Mononuclear cell (primary cell): ENCODE measurements around the gene EIF5. TPM values are rescaled to one million over a fixed set of nuclear protein-coding genes. Genes with fewer than 3 reads are reported as not detected.

Source experiments
- H3K27me3 ChIP-seq: 2 replicates; pipeline ENCODE4 v1.6.0; 2011; ENCODE audit warnings: low read length, control low read depth; ENCODE audit not compliant: insufficient read depth
- H3K4me1 ChIP-seq: 2 replicates; pipeline ENCODE4 v1.5.1; 2011; ENCODE audit warnings: mild to moderate bottlenecking, low read length, control low read depth; ENCODE audit not compliant: insufficient read depth
- H3K4me3 ChIP-seq: 2 replicates; pipeline ENCODE4 v1.5.1; 2011; ENCODE audit warnings: mild to moderate bottlenecking, low read length, moderate library complexity
- H3K9me3 ChIP-seq: 2 replicates; pipeline ENCODE4 v1.5.1; 2011; ENCODE audit warnings: low read depth, mild to moderate bottlenecking, control low read depth, low read length
- total RNA-seq: library from RNA; depleted of rRNA; stranded (reverse); fragments of >200 nt; gene quantifications from one replicate; pipeline ENCODE4 v1.2.3, GENCODE V29; 2012

Gene EIF5
- total RNA-seq, 1 donor: 509 TPM

- H3K4me3 ChIP-seq: peak overlapping the region; percentile 97
- no peaks in the 10 kb centered on the region for H3K9me3 ChIP-seq
- H3K27me3 ChIP-seq: no peaks in the 10 kb centered on the region
- peaks cover 65% of the 10 kb centered on the region for H3K4me1 ChIP-seq
Observed at GRCh38 chr14:103385929-103386712, 52.1 kb downstream of the EIF5 start.

GRCh38 chr14:103386713-103387329, 52.8 kb downstream of the EIF5 start:
- no peaks in the 10 kb centered on the region for H3K9me3 ChIP-seq
- peak overlapping the region; percentile 97 for H3K4me3 ChIP-seq
- H3K27me3 ChIP-seq: no peaks in the 10 kb centered on the region
- peaks cover 65% of the 10 kb centered on the region for H3K4me1 ChIP-seq

- Histone ChIP-seq H3K27me3 (no peaks in the 10 kb centered on the region), H3K4me3 (no peak overlapping the region), H3K9me3 (no peaks in the 10 kb centered on the region), H3K4me1 (peaks cover 65% of the 10 kb centered on the region)
Observed at GRCh38 chr14:103388664-103389063, 54.6 kb downstream of the EIF5 start.

GRCh38 chr14:103390605-103391004, 56.6 kb downstream of the EIF5 start:
- no peak overlapping the region for H3K4me3 ChIP-seq
- H3K9me3 ChIP-seq: no peaks in the 10 kb centered on the region
- H3K4me1 ChIP-seq: peaks cover 75% of the 10 kb centered on the region
- H3K27me3 ChIP-seq: no peaks in the 10 kb centered on the region

GRCh38 chr14:103391048-103391447, 57.0 kb downstream of the EIF5 start:
- Histone ChIP-seq H3K9me3 (no peaks in the 10 kb centered on the region), H3K4me1 (peaks cover 78% of the 10 kb centered on the region)

GRCh38 chr14:103392106-103392505, 58.1 kb downstream of the EIF5 start:
- H3K4me3 ChIP-seq: no peak overlapping the region
- no peaks in the 10 kb centered on the region for H3K9me3 ChIP-seq
- H3K27me3 ChIP-seq: no peaks in the 10 kb centered on the region
- peaks cover 73% of the 10 kb centered on the region for H3K4me1 ChIP-seq

More at GRCh38 chr14:103391048-103391447, 57.0 kb downstream of the EIF5 start:
- H3K4me3 ChIP-seq: no peak overlapping the region
- H3K27me3 ChIP-seq: no peaks in the 10 kb centered on the region

GRCh38 chr14:103392572-103392971, 58.5 kb downstream of the EIF5 start:
- Histone ChIP-seq H3K4me3 (no peak overlapping the region), H3K27me3 (no peaks in the 10 kb centered on the region), H3K9me3 (no peaks in the 10 kb centered on the region), H3K4me1 (peaks cover 68% of the 10 kb centered on the region)

GRCh38 chr14:103393070-103393469, 59.0 kb downstream of the EIF5 start:
- Histone ChIP-seq H3K4me3 (no peak overlapping the region), H3K4me1 (peaks cover 65% of the 10 kb centered on the region), H3K27me3 (no peaks in the 10 kb centered on the region), H3K9me3 (no peaks in the 10 kb centered on the region)

GRCh38 chr14:103393676-103394626, 59.9 kb downstream of the EIF5 start:
- H3K4me3 ChIP-seq: no peak overlapping the region
- H3K9me3 ChIP-seq: no peaks in the 10 kb centered on the region
- no peaks in the 10 kb centered on the region for H3K27me3 ChIP-seq
- peaks cover 65% of the 10 kb centered on the region for H3K4me1 ChIP-seq

Other genes starting within 250 kb of the EIF5 start
- not detected for gene EXOC3L4, start 239.5 kb upstream of the EIF5 start, total RNA-seq
- gene TNFAIP2, start 210.8 kb upstream of the EIF5 start, total RNA-seq: 410 TPM
- gene MARK3, start 51.2 kb downstream of the EIF5 start, total RNA-seq: 96.6 TPM
- 6.4 TPM for gene CKB, start 188.6 kb downstream of the EIF5 start, total RNA-seq
- gene TRMT61A, start 195.0 kb downstream of the EIF5 start, total RNA-seq: 7.2 TPM
- gene BAG5, start 228.4 kb downstream of the EIF5 start, total RNA-seq: 45.8 TPM
- 11.3 TPM for gene COA8, start 228.7 kb downstream of the EIF5 start, total RNA-seq